ENCODE results near the gene GLRB.

GRCh38 chr4:157050561-157050960 is 25.4 kb upstream of the GLRB start:
- TF ChIP-seq CTCF (IDR thresholded peaks at IDR 0.05; ENCODE audit: insufficient read depth, low read length, poor library complexity, severe bottlenecking) (no peak), EZH2phosphoT487 (conservative IDR thresholded peaks at IDR 0.05; ENCODE audit: low read length) (no peak)
